Neural cell (in vitro differentiated cells): Measurements from ENCODE around the gene SH3PXD2A.

Source experiments
- EP300 ChIP-seq: fragments of 450-650 bp; conservative IDR thresholded peaks from 2 replicates; pipeline ENCODE4 v1.6.1; 2014; ENCODE audit warnings: antibody characterized with exemption, mild to moderate bottlenecking, moderate library complexity; ENCODE audit not compliant: poor library complexity, severe bottlenecking
- EZH2 ChIP-seq: fragments of 200-600, 300-800 bp; shearing (Covaris generic), sonication (generic); IDR thresholded peaks from 2 replicates; pipeline ENCODE4 v1.6.1; 2014; ENCODE audit warnings: antibody characterized with exemption, low read length, borderline replicate concordance, mild to moderate bottlenecking; ENCODE audit not compliant: insufficient read depth, poor library complexity, severe bottlenecking
- MXI1 ChIP-seq: fragments of 450-650 bp; conservative IDR thresholded peaks from 2 replicates; pipeline ENCODE4 v1.6.1; 2014; ENCODE audit warnings: antibody characterized with exemption, mild to moderate bottlenecking; ENCODE audit not compliant: poor library complexity, severe bottlenecking
- POLR2AphosphoS5 ChIP-seq: IDR thresholded peaks from 2 replicates; pipeline ENCODE4 v1.6.1; 2012
- TF ChIP-seq, protein P1 (sequence below): fragments of 450-650 bp; IDR thresholded peaks from 2 replicates; pipeline ENCODE4 v1.5.1; 2014; ENCODE audit warnings: antibody characterized with exemption, mild to moderate bottlenecking, moderate library complexity; ENCODE audit not compliant: poor library complexity, severe bottlenecking

DNA sequence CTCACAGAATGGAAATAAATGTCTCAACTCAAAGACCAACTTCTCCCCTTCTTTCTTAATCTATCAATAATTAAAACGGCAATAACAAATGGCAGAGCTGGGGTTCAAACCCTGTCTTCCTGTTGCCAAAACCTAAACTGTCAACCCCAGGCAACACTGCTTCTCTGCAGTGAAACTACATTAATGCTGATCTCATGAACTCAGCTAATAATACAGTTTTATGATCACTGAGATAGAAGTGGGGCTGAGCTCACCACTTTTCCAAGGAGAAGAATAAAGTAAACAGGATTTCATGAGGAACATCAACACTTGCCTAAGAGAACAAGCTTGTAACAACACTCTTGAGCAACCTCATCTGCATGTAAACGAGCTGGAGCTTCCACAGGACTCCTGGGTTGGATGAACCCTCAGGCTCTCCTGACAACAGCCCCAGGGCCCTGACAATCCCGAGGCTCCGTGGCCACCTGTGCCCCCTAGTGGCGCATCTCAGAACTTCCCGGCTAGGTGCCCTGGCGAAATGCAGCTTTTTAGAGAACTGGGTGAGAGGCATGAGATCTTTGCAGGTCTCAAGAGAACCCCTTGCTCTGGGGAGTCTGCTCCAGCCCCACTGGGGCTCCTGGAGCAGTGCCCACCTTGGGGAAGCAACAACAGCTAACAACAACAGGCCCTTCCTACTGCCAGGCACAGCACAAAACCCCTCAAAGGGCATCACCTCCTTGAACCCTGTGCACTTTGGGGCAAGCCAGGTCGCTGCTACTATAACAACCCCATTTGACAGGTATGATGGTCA, 169.3 kb downstream of the SH3PXD2A start:
- TF ChIP-seq, protein P1, sequence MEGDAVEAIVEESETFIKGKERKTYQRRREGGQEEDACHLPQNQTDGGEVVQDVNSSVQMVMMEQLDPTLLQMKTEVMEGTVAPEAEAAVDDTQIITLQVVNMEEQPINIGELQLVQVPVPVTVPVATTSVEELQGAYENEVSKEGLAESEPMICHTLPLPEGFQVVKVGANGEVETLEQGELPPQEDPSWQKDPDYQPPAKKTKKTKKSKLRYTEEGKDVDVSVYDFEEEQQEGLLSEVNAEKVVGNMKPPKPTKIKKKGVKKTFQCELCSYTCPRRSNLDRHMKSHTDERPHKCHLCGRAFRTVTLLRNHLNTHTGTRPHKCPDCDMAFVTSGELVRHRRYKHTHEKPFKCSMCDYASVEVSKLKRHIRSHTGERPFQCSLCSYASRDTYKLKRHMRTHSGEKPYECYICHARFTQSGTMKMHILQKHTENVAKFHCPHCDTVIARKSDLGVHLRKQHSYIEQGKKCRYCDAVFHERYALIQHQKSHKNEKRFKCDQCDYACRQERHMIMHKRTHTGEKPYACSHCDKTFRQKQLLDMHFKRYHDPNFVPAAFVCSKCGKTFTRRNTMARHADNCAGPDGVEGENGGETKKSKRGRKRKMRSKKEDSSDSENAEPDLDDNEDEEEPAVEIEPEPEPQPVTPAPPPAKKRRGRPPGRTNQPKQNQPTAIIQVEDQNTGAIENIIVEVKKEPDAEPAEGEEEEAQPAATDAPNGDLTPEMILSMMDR = peak; percentile 73
- no peak for TF ChIP-seq EP300
- no peak for TF ChIP-seq MXI1
- no peak for TF ChIP-seq POLR2AphosphoS5
- no peak for TF ChIP-seq EZH2
